GM18505 (cell line): Measurements from ENCODE around the gene CCDC127.
"Not testable (repeated sequence)": the region's sequence is repeated elsewhere in the genome, so short reads cannot be mapped to it uniquely, and the experiment has no call there.

Source experiments
- ATAC-seq: cut with Tn5 transposase; IDR thresholded peaks from one replicate; pipeline ENCODE4 v1.9.1; 2021; ENCODE audit not compliant: unreplicated experiment
- POLR2A ChIP-seq: IDR thresholded peaks from 4 replicates; pipeline ENCODE4 v1.6.1; 2011; ENCODE audit warnings: borderline replicate concordance; ENCODE audit not compliant: insufficient read depth, insufficient read length; ENCODE audit errors: extremely low read depth

Gene CCDC127

GRCh38 chr5:217494-218456 is at the start of gene CCDC127, which contains the start of gene SDHA:
Gene CCDC127, minus strand, starts transcription at chr5:218153. Its CDS starts 1,304 bp downstream, at chr5:216849.
Gene SDHA, plus strand, starts transcription at chr5:218320. Its CDS starts 36 bp downstream, at chr5:218356.
- peak; percentile 72 for TF ChIP-seq POLR2A
- peak; percentile 74 for ATAC-seq

GRCh38 chr5:267716-268115 is 49.8 kb upstream of the CCDC127 start:
- TF ChIP-seq POLR2A, result no peak
- no peak for ATAC-seq

- not testable (repeated sequence) for ATAC-seq
Measured at GRCh38 chr5:266311-267026, 48.5 kb upstream of the CCDC127 start.

- no peak for ATAC-seq
- TF ChIP-seq POLR2A, result no peak
Measured at GRCh38 chr5:264338-264737, 46.4 kb upstream of the CCDC127 start.

- not testable (repeated sequence) for ATAC-seq
Measured at GRCh38 chr5:263275-263974, 45.5 kb upstream of the CCDC127 start.

- TF ChIP-seq POLR2A, result no peak
- no peak for ATAC-seq
Measured at GRCh38 chr5:257148-257547, 39.2 kb upstream of the CCDC127 start.

- not testable (repeated sequence) for ATAC-seq
Measured at GRCh38 chr5:256347-256746, 38.4 kb upstream of the CCDC127 start.

- not testable (repeated sequence) for ATAC-seq
Measured at GRCh38 chr5:255116-255515, 37.2 kb upstream of the CCDC127 start.

- not testable (repeated sequence) for ATAC-seq
Measured at GRCh38 chr5:254322-254721, 36.4 kb upstream of the CCDC127 start.

- no peak for TF ChIP-seq POLR2A
- no peak for ATAC-seq
Measured at GRCh38 chr5:252546-252945, 34.6 kb upstream of the CCDC127 start.

- ATAC-seq, result not testable (repeated sequence)
Measured at GRCh38 chr5:251975-252374, 34.0 kb upstream of the CCDC127 start.

- not testable (repeated sequence) for ATAC-seq
Measured at GRCh38 chr5:251538-251937, 33.6 kb upstream of the CCDC127 start.

GRCh38 chr5:251016-251415 is 33.1 kb upstream of the CCDC127 start:
- not testable (repeated sequence) for ATAC-seq

GRCh38 chr5:250396-250795 is 32.4 kb upstream of the CCDC127 start:
- not testable (repeated sequence) for ATAC-seq

- ATAC-seq, result not testable (repeated sequence)
Measured at GRCh38 chr5:245717-246116, 27.8 kb upstream of the CCDC127 start.

GRCh38 chr5:243683-244367 is 25.9 kb upstream of the CCDC127 start:
- not testable (repeated sequence) for ATAC-seq

GRCh38 chr5:241045-241669 is 23.2 kb upstream of the CCDC127 start:
- not testable (repeated sequence) for ATAC-seq

- not testable (repeated sequence) for ATAC-seq
Measured at GRCh38 chr5:240550-240949, 22.6 kb upstream of the CCDC127 start.

GRCh38 chr5:237931-238330 is 20.0 kb upstream of the CCDC127 start:
- ATAC-seq, result not testable (repeated sequence)
